ENCODE measurements around the gene FOXO1.

The FOXO1 gene

DNA sequence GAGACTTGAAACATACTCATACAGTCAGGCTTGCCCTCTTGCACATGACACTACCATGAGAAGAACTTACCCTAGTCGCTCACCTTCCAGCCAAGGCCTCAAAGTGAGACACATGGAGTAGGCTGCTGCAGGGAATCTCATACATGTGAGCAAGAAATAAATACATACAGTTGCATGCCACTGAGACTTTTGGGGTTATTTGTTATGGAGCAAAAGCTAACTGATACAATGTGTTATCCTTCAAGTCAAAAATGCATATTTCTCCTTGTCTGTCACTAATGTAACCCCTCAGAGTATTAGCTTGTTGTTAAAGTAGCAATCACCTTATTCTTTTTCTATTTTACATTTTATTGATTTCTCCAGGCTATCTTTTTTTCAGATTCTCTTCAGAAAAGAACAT, 58.1 kb downstream of the FOXO1 start:
- no peak for DNase-seq (ENCODE audit: low read depth in 2 of 2)

DNA sequence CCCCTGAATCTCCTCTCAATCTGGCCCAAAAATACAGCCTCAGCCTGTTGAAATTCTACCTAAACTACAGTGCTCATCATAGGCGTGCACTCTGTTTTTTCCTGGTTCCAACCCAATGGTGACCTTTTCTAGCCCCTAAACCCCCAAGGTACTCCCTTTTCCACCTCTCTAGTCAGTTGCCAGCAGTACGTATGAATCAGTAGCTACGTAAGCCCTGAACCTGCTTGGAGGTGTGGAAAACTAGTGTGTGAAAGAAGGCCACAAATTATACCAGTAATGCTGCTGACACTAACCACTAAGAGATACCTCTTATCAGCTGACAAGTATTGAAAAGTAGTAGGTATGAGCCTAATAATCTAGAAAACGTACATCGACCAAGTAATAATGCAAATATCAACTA, 60.9 kb downstream of the FOXO1 start:
- DNase-seq (ENCODE audit: low read depth in 2 of 2): no peak

DNA sequence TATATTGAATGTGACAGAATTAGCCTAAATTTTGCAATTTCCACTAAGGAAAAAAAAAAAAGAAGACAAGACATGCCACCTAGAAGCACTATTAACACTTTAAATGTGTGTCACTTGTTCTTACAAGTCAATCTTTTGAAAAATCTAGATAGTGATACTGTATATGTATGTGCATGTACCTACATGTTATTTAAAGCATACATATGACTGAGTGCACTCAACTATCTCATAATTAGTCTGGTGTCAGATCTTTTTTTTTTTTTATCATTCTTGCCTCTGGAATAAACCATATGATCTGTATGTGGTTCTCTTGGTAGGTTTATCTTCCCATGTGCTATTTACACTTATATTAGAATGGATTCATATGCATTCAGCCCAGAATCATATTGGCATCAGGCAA, 62.3 kb downstream of the FOXO1 start:
- DNase-seq (ENCODE audit: low read depth in 2 of 2): no peak

DNA sequence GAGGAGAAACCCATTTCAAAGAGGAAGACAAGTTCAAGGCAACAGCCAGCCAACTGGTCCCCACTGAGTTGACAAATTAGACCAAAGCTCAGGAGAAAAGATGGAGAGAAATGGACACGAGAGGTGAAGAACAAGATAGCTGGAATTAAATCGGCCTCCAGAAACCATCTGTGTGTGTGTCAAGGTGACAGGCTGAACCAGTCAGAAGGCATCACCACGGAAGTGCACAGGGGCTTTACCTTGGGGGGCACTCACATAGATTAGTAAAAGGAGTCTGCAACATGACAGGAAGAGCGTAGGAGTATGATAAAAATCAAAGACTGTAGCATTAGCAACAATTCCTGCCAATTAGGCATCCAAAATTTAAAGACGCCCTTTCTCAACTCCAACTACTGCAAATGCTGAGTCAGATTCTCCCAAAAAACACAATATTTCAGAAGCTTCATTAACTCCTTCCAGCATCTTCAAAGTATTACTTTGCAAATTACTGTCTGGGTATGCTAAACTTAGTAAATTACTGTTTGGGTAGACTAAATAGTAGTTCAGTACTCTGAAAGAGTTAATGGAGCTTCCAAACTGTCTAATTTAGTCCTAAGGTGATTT, 66.2 kb downstream of the FOXO1 start:
- no peak for DNase-seq (ENCODE audit: low read depth in 2 of 2)

DNA sequence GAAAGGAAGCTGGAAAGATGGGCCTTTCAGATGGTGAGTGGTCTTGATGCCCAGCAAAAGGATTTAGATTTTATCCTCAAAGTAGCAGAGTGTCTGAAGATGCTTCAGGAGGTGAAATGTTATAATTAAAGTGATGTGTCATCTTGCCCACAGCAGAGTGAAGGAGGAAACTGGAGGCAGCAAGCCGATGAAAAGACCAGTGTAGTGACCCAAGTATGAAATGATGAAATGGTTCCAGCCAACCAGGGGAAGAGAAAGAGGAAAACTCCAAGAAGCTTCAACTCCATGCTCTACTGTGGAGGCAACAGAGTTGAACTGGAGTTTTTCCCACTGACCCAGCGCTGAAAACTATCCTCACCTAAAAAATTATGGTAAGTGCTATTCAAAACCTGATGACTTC, 66.7 kb downstream of the FOXO1 start:
- DNase-seq (ENCODE audit: low read depth in 2 of 2): no peak

DNA sequence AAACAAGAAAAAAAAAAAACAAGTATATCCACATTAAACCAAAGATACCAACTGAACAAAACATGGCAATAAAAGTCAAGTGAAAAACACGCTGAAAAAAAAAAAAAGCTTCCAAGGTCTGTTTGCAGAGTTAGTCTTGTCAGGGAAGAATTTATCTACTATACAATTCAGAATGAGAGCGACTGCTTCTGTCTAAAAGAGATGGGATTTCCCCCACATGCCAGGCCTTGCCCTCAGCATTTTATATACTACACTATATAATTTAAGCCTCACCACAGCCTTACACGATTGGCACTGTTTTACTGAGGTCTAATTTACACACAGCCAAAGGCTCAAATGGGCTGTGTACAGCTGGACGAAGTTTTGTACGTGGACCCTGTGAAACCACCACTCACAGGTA, 67.3 kb downstream of the FOXO1 start:
- DNase-seq (ENCODE audit: low read depth in 2 of 2): no peak

DNA sequence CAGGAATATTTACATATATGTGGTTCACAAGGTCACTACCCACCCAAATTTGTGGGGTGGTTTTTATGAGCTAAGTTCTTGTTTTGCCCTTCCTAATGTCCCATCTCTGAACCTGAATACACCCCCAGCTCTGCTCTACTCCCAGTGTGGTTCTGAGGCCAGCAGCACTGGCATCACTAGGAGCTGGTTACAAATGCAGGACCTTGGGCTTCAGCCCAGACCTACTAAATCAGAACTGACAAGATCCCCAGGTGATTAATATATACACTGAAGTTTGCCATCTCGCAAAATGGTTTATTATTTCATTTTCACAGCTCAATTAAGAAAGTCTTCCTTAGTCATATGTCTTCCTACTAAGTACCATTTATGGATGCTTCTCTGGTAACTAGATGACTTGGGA, 67.9 kb downstream of the FOXO1 start:
- no peak for DNase-seq (ENCODE audit: low read depth in 2 of 2)

DNA sequence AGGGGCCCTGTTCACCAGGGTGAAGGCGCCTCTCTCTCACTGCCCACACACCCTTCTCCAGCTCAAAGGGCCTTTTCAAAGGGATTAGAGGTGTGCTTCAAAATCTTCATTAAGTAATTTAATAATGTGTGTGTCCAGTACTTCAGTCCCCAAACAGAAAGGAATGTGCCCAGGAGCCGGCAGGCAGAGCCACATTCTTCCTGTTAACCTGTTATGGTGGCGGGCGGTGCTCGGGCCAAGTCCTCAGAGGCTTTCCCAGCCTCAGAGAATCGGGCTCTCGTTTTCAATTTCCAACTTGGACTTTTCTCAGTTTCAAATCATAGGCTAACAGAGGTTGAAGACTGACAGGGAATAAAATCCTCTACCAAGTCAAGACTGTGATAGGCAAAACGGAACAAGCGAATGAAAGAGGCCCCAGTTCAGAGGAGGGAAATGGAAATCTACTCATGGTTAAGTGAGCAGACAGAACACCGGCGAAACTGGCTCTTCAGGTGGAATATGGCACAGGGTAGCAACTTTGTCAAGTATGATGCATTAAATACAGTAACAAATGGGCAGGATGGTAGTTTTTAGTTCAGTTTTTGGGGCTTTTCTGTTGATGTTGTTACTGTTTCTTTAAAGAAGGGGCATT, 68.6 kb downstream of the FOXO1 start:
- no peak for DNase-seq (ENCODE audit: low read depth in 2 of 2)

DNA sequence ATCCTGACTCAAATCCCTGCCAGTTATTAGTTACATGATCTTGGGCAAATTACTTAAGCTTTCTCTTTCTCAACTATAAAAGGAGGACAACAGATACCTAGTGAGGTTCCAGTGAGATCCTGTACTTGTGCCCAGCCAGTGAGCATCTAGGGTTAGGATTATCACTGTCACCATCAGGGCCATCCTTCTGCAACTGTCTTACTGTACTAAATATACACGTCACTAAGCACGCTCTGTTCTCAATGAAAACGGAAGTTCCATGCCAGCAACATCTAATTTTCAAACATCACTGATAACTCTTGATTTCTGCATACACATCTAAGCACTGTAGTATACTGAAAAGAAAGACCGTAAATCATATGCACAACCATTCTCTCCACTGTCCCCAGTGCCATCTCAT, 70.0 kb downstream of the FOXO1 start:
- DNase-seq (ENCODE audit: low read depth in 2 of 2): no peak

DNA sequence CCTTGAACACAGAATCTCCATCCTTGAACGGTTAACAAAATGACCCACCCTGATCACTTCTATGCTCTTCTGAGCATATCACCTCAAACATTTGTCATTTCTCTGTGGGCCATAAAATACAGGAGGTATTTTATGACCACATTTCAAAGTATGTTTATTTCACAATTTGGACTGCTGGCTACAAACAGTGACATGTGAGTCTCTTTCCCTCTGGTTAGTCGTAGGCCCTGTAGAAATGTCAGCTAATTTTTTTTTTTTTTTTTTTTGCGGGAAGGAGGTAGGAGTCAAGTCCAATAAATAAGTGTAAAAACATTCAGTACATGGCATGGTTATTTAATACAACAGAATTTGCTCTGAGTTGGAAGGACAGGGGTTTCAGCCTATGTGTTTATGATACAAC, 70.7 kb downstream of the FOXO1 start:
- no peak for DNase-seq (ENCODE audit: low read depth in 2 of 2)

DNA sequence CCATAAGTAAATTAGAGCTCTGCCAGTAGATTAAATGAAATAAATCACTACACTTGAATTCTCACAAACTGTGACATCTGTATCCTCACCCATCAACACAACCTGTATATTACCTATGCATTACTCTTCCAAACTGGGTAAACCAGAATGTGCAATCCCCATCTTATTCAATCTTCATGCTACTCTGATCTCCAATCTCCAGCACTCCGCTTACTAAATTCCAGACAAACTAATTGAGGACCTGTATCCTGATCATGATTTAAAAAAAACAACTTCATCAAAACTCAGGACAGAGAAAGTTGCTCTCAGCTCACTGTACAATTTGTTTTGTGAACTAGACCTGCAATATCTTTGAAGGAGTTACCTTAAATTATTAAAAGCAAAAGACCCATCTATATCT, 74.4 kb downstream of the FOXO1 start:
- no peak for DNase-seq (ENCODE audit: low read depth in 2 of 2)

DNA sequence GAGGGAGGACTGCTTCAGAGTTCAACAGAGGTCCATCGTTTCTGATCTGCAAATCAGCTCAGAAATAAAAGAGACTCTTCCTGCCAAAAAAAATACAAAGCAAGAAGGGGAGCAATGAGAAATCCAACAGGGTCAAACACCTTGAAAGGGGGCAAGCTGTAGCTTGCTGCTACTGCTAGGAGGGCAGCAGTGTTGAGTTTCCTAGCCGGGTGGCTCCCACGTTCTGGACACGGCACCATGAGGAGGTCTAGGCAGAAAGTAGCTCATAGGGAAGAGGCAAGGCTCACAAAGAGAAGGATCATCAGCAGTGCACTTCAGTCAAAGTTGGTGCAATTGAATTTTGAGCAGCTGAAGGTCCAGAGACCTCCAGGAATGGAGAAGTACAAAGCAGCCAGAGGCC, 75.3 kb downstream of the FOXO1 start:
- DNase-seq (ENCODE audit: low read depth in 2 of 2): no peak

DNA sequence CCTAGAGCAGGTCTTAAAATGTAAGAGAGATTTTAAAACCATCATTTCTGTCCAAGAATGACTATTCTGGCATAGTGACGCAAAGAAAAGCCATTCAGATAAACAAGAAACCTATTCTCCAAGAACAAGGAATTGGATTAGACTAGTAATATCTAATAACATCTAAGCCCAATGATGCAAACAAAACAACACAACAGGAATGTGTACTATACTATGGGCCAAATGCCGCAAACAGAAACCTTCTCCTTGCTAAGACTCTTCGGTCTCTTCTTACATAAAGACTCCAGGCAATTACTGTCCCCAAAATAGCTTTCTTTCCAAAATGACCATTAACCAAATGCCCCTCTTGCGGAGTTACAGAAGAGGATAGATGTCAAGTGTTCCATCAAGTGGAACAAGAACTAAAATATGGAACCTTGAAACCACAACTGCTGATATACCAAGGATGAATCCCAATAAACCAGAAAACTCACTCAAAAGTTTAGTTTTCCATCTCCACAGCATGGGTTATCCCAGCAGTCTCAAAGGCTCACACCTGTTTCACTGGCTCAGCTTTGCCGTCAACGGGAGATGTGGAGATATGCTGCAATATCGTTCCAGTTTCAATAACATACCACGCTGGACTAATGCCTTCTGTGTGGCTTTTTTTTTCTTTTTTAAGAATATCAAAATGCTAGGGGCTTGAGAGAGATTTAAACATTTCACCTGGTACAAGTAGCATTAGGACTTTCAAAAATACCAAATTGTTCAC, 76.2 kb downstream of the FOXO1 start:
- DNase-seq (ENCODE audit: low read depth in 2 of 2): no peak

DNA sequence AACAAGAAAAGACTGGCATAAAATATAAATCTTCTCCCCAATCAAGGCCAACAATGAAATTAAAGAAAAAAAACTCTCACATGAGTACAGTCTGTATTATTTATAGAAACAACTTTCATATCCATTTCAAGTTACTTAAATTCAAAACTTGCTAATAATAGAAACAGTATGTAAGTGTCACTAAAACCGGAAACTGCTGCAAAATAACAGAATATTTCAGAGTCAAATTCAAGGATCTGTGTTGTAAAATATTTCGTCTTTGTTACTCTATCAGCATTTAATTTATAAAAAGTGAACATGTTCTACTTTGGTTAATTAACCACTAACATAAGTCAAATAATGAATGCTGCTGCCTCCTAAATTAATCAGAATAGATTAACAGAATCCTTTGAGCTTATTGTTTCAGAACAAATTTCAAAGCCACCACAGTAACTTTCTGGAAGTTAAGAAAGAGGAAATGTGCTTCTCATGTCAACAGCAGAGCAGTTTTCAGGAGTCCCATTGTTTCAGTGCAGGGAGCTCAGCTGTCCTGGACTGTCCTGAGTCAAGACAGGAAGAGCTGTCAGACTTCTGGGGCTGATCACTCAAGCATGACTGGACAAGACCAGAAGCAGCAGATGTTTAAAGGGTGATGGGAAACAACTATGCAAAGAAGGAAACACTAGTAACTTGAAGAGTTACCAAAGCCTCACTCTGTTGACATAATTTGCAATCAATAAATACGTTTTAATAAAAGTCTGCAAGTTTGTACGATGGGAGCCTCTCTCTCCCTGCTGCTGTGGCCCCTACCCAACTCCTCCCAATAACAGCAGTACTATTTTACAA, 76.9 kb downstream of the FOXO1 start:
- no peak for DNase-seq (ENCODE audit: low read depth in 2 of 2)

DNA sequence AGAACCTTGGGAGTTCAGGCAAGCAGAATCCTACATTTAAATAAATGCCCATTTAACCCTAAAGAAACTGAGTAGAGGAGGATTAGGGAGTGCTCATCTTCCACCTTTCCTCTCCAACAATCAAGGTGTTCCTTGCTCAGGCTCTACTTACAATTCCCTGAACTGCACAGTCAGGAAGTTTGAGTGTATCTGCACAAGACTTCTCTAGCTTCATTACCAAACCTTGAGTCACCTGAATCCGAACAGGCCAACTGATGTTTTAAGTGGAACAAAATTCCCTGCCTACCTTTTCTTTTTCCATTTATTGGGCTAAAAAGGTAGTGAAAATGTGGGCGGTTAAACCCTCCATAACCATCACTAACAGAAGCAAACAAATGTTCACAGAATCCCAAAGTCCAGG, 78.3 kb downstream of the FOXO1 start:
- DNase-seq (ENCODE audit: low read depth in 2 of 2): no peak

DNA sequence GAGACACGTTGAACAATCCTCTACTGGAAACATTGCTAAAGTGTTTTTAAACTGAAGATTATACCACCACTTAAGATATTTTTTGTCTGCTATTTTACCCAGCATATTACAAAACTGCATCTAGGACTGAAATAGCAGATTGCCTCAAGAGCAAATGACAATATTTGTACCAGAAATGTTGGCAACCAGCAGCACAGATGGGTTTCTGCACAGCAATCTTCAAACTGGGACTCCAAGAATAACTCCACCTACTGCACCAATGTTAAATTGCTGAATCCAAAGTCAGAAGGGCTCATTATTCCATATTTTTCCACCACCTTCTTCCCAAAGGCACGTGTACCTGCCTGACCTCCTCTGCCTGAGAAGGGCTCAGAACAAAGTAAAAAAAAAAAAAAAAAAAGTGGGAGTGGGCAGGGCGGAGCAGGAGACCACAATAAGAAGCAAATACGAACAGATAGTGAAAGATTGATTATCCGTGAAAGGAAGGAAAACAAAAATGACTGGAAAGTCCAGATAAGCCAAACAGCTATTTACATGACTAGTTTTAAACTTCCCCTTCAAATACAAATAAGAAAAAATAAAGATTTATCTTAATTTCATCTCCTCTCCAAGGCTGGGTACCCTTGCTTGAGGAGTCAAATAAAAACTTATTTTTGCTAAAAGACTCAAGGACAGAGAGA, 79.4 kb downstream of the FOXO1 start:
- no peak for DNase-seq (ENCODE audit: low read depth in 2 of 2)

DNA sequence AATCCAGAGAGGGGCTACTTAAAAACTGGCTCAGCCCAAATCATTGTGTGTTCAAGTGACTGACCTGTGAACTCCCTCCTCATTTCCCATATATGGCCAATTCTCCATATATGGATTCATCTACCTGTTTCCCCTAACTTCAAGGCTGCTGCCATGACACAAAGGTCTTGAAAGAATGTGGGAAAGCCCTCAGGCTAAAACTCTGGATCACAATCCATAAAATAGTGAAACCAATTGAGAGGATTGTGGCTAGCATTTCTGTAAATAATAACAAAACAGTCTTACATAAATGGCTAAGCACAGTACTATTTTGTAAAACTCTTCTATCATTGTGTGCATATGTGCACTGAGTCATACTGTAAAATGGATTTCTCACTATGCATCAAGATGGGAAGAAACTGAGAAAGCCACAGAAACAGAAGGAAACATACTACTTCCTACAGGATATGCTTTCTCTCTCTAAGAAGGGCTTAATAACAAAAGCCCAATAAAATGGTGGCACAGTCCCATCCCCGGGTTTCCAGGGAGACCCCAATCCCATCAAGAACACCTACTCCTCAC, 80.5 kb downstream of the FOXO1 start:
- no peak for DNase-seq (ENCODE audit: low read depth in 2 of 2)

DNA sequence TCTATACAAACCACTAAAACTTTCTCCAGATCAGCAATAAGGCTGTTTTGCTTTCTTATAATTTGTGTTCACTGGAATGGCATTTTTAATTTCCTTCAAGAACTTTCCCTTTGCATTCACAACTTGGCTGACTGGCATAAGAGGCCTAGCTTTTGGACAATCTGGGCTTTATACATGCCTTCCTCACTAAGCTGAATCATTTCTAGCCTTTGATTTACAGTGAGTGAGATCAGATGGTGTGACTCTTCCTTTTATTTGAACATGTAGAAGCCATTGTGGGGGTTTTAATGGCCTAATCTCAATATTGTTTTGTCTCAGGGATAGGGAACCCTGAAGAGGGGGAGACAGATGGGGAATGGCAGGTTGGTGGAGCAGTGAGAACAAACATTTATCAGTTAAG, 82.7 kb downstream of the FOXO1 start:
- DNase-seq (ENCODE audit: low read depth in 2 of 2): no peak

DNA sequence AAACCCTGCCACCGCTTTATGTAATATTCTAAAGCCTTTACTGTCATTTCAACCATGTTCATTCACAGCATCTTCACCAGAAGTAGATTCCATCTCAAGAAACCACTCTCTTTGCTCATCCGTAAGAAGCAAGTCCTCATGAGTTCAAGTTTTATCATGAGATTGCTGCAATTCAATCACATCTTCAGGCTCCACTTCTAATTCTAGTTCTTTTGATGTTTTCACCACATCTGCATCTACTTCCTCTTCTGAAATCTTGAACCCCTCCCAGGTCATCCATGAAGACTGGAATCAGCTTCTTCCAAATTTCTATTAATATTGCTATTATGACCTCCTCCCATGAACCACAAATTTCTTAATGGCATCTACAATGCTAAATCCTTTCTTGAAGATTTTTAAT, 83.9 kb downstream of the FOXO1 start:
- DNase-seq (ENCODE audit: low read depth in 2 of 2): no peak

DNA sequence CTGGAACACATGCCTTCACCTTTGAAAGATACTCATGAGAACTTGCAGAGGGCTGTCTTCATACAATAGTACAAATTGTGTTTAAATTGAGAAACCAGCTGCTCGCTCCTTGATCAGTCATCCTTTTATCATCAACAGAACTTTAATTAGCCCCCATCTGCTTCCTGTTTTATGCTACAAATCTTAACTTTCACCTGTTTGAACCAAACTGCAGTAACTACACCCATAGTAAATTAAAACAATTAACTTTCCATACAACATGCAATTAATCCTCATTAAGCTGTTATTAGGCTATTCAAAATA, 85.2 kb downstream of the FOXO1 start:
- no peak for DNase-seq (ENCODE audit: low read depth in 2 of 2)

DNA sequence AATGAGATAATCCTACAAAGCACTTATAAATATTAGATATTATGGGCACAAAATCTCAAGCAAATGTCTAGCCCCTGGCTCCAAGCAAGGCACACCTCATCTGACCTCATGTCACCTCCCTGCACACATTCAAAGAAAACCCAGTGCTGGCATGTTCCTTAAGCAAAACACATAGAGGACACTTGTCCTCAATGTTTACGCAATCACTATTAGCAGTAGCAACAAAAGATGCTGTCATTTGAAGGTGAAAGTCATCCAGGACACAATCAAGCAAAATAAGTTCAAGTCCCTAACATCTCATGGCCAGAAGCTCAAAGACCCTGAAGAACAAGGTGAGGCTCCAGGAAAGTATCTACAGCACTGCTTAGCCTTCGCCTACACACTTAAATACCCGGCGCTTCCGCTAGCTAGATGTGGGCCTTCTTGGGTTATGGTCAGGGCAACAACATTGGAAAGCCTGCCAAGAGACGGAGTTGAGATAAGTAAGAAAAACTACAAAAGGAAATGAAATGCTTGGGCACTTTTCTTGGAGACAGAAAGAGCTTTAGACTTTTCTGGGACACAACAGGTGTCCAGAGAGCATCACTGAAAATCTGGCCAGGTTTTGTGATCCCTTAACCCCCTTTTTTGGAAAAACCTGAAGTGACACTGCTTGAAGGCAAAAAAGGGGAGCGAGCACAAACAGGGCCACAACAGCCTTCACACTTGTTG, 85.7 kb downstream of the FOXO1 start:
- no peak for DNase-seq (ENCODE audit: low read depth in 2 of 2)
